Measurements from ENCODE around the gene SPEM2. TPM values are rescaled to one million over a fixed set of nuclear protein-coding genes. Genes with fewer than 3 reads are reported as not detected.

The SPEM2 gene
- total RNA-seq, 1 donor from 2014 or later, result not detected

GRCh38 chr17:7383371-7383741 is 42.1 kb upstream of the SPEM2 start:
- Mint-ChIP-seq H3K27ac (no peak overlapping the region), H3K36me3 (peaks cover 4% of the 10 kb centered on the region), H3K27me3 (ENCODE audit: low read depth) (peaks cover 41% of the 10 kb centered on the region), H3K9me3 (peaks cover 6% of the 10 kb centered on the region), H3K4me3 (no peak overlapping the region), H3K4me1 (peaks cover 15% of the 10 kb centered on the region)
- no peak for TF ChIP-seq CTCF (IDR thresholded peaks at IDR 0.05; ENCODE audit: unreplicated experiment)
- no peak for DNase-seq (ENCODE audit: low spot score in 2 of 2, unreplicated experiment in 2 of 2)

GRCh38 chr17:7383742-7384488 is 41.5 kb upstream of the SPEM2 start:
- Mint-ChIP-seq H3K36me3 (peaks cover 4% of the 10 kb centered on the region), H3K4me3 (peak overlapping the region; percentile 41), H3K27me3 (ENCODE audit: low read depth) (peaks cover 41% of the 10 kb centered on the region), H3K4me1 (peaks cover 15% of the 10 kb centered on the region), H3K9me3 (peaks cover 6% of the 10 kb centered on the region), H3K27ac (no peak overlapping the region)
- DNase-seq (ENCODE audit: low spot score in 2 of 2, unreplicated experiment in 2 of 2), result peak in 1 of 2 experiments; percentile 73
- TF ChIP-seq CTCF (IDR thresholded peaks at IDR 0.05; ENCODE audit: unreplicated experiment), result no peak

- Mint-ChIP-seq H3K27ac (no peak overlapping the region), H3K9me3 (no peaks in the 10 kb centered on the region)
- TF ChIP-seq CTCF (IDR thresholded peaks at IDR 0.05; ENCODE audit: unreplicated experiment), result no peak
Measured at GRCh38 chr17:7384489-7385081, 40.8 kb upstream of the SPEM2 start.

GRCh38 chr17:7388856-7389255 is 36.6 kb upstream of the SPEM2 start:
- Mint-ChIP-seq H3K36me3 (peaks cover 18% of the 10 kb centered on the region), H3K9me3 (no peaks in the 10 kb centered on the region), H3K4me3 (no peak overlapping the region), H3K27ac (no peak overlapping the region), H3K4me1 (peaks cover 6% of the 10 kb centered on the region), H3K27me3 (ENCODE audit: low read depth) (peaks cover 4% of the 10 kb centered on the region)
- no peak for TF ChIP-seq CTCF (IDR thresholded peaks at IDR 0.05; ENCODE audit: unreplicated experiment)
- DNase-seq (ENCODE audit: low spot score in 2 of 2, unreplicated experiment in 2 of 2), result no peak

More at GRCh38 chr17:7384489-7385081, 40.8 kb upstream of the SPEM2 start:
- Mint-ChIP-seq H3K27me3 (ENCODE audit: low read depth) (peaks cover 36% of the 10 kb centered on the region), H3K36me3 (peaks cover 2% of the 10 kb centered on the region), H3K4me3 (peak overlapping the region; percentile 41), H3K4me1 (peaks cover 15% of the 10 kb centered on the region)
- DNase-seq (ENCODE audit: low spot score in 2 of 2, unreplicated experiment in 2 of 2), result no peak

- Mint-ChIP-seq H3K36me3 (peaks cover 16% of the 10 kb centered on the region), H3K27ac (no peak overlapping the region), H3K4me3 (no peak overlapping the region), H3K9me3 (no peaks in the 10 kb centered on the region), H3K4me1 (peaks cover 12% of the 10 kb centered on the region), H3K27me3 (ENCODE audit: low read depth) (no peaks in the 10 kb centered on the region)
- no peak for TF ChIP-seq CTCF (IDR thresholded peaks at IDR 0.05; ENCODE audit: unreplicated experiment)
- no peak for DNase-seq (ENCODE audit: low spot score in 2 of 2, unreplicated experiment in 2 of 2)
Measured at GRCh38 chr17:7389924-7390910, 35.2 kb upstream of the SPEM2 start.
